Esophagus squamous epithelium (tissue), 4 donors: Measurements from ENCODE around the gene TMOD1.

Experiments used
- POLR2A ChIP-seq, 4 donors: fragments of 450-650 bp; IDR thresholded peaks; one replicate each; pipeline ENCODE4 v1.6.1; 2017; ENCODE audit warnings: antibody characterized with exemption in 4 of 4, mild to moderate bottlenecking in 4 of 4, moderate library complexity in 3 of 4
- TF ChIP-seq, protein P1 (sequence below), 6 experiments: fragments of 450-650 bp in 4 of 6; fragments of 200-600 bp in 2 of 6; sonication (generic) in 2 of 6; IDR thresholded peaks; one replicate each; pipeline ENCODE4 v1.5.1; 2016 to 2019; ENCODE audit warnings: antibody characterized with exemption in 6 of 6, mild to moderate bottlenecking in 4 of 6, moderate library complexity in 4 of 6

DNA sequence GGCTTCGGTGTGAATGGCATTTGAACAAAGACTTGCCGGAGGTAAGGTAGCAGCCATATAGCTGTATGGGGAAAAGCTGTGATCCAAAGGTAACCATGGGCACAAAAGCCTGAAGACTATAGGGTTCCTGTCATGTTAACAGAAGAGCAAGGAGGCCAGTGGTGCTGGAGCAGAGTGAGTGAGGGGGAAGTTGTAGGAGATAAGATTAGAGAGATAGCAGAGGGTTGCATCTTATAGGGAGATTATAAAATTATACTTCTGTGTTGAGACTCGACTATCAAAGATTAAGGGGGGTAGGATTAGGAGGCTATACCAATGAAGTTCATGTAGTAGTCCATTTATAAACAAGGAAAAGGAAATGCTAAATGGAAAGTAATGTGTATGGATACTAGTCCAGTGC lies 135.4 kb downstream of the TMOD1 start:
- no peak for TF ChIP-seq POLR2A (IDR thresholded peaks at IDR 0.05)
- TF ChIP-seq, protein P1, sequence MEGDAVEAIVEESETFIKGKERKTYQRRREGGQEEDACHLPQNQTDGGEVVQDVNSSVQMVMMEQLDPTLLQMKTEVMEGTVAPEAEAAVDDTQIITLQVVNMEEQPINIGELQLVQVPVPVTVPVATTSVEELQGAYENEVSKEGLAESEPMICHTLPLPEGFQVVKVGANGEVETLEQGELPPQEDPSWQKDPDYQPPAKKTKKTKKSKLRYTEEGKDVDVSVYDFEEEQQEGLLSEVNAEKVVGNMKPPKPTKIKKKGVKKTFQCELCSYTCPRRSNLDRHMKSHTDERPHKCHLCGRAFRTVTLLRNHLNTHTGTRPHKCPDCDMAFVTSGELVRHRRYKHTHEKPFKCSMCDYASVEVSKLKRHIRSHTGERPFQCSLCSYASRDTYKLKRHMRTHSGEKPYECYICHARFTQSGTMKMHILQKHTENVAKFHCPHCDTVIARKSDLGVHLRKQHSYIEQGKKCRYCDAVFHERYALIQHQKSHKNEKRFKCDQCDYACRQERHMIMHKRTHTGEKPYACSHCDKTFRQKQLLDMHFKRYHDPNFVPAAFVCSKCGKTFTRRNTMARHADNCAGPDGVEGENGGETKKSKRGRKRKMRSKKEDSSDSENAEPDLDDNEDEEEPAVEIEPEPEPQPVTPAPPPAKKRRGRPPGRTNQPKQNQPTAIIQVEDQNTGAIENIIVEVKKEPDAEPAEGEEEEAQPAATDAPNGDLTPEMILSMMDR (IDR thresholded peaks at IDR 0.05), result no peak
